ENCODE measurements around the gene TMEM26. TPM values are rescaled to one million over a fixed set of nuclear protein-coding genes. Genes with fewer than 3 reads are reported as not detected.

TMEM26 gene
- total and polyA plus RNA-seq, 9 of the 15 experiments (the other 6 are each of a cell fraction or from before 2014, with no cell fraction given) = not detected

DNA sequence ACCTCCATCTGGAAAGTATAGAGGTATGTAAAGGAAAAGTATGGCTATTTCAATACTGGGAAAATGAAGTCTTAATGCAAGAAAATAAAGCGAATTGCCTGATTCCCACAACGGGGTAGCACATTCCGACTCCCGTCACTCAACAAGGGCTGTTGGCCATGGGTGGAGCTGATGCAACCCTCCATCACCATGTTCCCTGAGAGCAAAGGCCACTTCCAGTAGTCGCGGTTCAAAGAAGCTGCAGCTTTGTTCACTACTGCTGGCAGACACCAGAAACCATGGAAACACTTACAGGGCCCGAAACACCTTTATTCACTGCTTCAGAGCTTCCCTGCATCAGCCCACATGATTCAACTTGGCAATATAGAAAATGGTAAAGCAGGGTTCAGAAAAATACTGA, 44.0 kb downstream of the TMEM26 start:
- peak in 1 of 4 experiments; percentile 6 for DNase-seq (ENCODE audit: extremely low read depth in 1 of 4, low spot score in 3 of 4)
- WGBS (ENCODE audit: insufficient coverage, low coverage, missing lambda C conversion rate) = 11% methylated on average over 7 of the region's 7 CpGs
- Histone ChIP-seq H3K27ac (ENCODE audit: extremely low read depth, low read depth, low read length) (no peak overlapping the region), H3K9me3 (replicated peaks; ENCODE audit: control insufficient read depth, insufficient read depth, low read depth, low read length) (no peaks in the 10 kb centered on the region), H4K20me1 (replicated peaks; ENCODE audit: control insufficient read depth, insufficient read depth, low read length) (no peaks in the 10 kb centered on the region), H3K27me3 (ENCODE audit: control insufficient read depth in 2 of 2, insufficient read depth in 2 of 2, low read length in 2 of 2) (no peaks in the 10 kb centered on the region), H3K36me3 (ENCODE audit: control insufficient read depth, insufficient read depth, low read length) (no peaks in the 10 kb centered on the region), H3K4me1 (replicated peaks in 1 of 2; ENCODE audit: control insufficient read depth in 2 of 2, insufficient read depth in 2 of 2, low read length in 2 of 2) (no peaks in the 10 kb centered on the region), H3K4me2 (ENCODE audit: insufficient read depth, low read length) (no peak overlapping the region), H3K79me2 (ENCODE audit: control insufficient read depth, insufficient read depth, low read length) (no peaks in the 10 kb centered on the region), H2AFZ (ENCODE audit: low read depth, low read length) (peak overlapping the region; percentile 16; the same call in 1 of the 2 replicates), H3K4me3 (no peak overlapping the region), H3K9ac (ENCODE audit: insufficient read depth in 1 of 2, low read depth in 2 of 2, low read length in 2 of 2) (no peak overlapping the region), H3K9me1 (ENCODE audit: control insufficient read depth, insufficient read depth, low read length) (no peaks in the 10 kb centered on the region)
- no peak for FAIRE-seq
- intact Hi-C loops (cut with micrococcal nuclease) (no loop called here), in situ Hi-C loops (cut with MboI) (no loop called here)
- ChIA-PET CTCF (ENCODE audit: low intra/inter-chr PET ratio) (interaction anchor here (0.6 kb wide), 1 partner anchor 354 kb away, joined by 5 read pairs; no protein-coding TSS in a partner anchor), POLR2A (interaction anchor here (0.6 to 1.2 kb wide), 3 partner anchors 9 to 512 kb away, joined by 3 to 4 read pairs (median 3); no protein-coding TSS in a partner anchor)
- peak; percentile 74 for ATAC-seq
- BruUV-seq (replicated peaks) = no TSS peak
- TF ChIP-seq, protein P1, sequence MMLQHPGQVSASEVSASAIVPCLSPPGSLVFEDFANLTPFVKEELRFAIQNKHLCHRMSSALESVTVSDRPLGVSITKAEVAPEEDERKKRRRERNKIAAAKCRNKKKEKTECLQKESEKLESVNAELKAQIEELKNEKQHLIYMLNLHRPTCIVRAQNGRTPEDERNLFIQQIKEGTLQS (IDR thresholded peaks at IDR 0.05) = peak; percentile 46; the same call in 1 of the 2 replicates
- TF ChIP-seq, protein P1 (CRISPR knock-in tag; conservative IDR thresholded peaks at IDR 0.05) = no peak
- 0 out of 2 replicates have a peak, but pooled peaks have one; percentile 31 for TF ChIP-seq L3MBTL2 (IDR thresholded peaks at IDR 0.05)
- no peak for TF ChIP-seq HDAC6 (IDR thresholded peaks at IDR 0.05; ENCODE audit: low read depth, low read length)
- peak; percentile 45 for TF ChIP-seq MEIS2 (IDR thresholded peaks at IDR 0.05; ENCODE audit: partially characterized antibody)
- TF ChIP-seq ZNF134 (CRISPR knock-in tag; conservative IDR thresholded peaks at IDR 0.05) = no peak
- TF ChIP-seq ZNF584 (CRISPR knock-in tag; IDR thresholded peaks at IDR 0.05; ENCODE audit: low read depth) = no peak
- TF ChIP-seq, protein P2, sequence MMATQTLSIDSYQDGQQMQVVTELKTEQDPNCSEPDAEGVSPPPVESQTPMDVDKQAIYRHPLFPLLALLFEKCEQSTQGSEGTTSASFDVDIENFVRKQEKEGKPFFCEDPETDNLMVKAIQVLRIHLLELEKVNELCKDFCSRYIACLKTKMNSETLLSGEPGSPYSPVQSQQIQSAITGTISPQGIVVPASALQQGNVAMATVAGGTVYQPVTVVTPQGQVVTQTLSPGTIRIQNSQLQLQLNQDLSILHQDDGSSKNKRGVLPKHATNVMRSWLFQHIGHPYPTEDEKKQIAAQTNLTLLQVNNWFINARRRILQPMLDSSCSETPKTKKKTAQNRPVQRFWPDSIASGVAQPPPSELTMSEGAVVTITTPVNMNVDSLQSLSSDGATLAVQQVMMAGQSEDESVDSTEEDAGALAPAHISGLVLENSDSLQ (IDR thresholded peaks at IDR 0.05) = peak; percentile 66
- no peak for TF ChIP-seq TSC22D4 (tag; IDR thresholded peaks at IDR 0.05)
- TF ChIP-seq, protein P3, sequence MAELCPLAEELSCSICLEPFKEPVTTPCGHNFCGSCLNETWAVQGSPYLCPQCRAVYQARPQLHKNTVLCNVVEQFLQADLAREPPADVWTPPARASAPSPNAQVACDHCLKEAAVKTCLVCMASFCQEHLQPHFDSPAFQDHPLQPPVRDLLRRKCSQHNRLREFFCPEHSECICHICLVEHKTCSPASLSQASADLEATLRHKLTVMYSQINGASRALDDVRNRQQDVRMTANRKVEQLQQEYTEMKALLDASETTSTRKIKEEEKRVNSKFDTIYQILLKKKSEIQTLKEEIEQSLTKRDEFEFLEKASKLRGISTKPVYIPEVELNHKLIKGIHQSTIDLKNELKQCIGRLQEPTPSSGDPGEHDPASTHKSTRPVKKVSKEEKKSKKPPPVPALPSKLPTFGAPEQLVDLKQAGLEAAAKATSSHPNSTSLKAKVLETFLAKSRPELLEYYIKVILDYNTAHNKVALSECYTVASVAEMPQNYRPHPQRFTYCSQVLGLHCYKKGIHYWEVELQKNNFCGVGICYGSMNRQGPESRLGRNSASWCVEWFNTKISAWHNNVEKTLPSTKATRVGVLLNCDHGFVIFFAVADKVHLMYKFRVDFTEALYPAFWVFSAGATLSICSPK (IDR thresholded peaks at IDR 0.05; ENCODE audit: borderline replicate concordance) = no peak
- TF ChIP-seq ZNF778 (CRISPR knock-in tag; IDR thresholded peaks at IDR 0.05) = no peak
- TF ChIP-seq, protein P4, sequence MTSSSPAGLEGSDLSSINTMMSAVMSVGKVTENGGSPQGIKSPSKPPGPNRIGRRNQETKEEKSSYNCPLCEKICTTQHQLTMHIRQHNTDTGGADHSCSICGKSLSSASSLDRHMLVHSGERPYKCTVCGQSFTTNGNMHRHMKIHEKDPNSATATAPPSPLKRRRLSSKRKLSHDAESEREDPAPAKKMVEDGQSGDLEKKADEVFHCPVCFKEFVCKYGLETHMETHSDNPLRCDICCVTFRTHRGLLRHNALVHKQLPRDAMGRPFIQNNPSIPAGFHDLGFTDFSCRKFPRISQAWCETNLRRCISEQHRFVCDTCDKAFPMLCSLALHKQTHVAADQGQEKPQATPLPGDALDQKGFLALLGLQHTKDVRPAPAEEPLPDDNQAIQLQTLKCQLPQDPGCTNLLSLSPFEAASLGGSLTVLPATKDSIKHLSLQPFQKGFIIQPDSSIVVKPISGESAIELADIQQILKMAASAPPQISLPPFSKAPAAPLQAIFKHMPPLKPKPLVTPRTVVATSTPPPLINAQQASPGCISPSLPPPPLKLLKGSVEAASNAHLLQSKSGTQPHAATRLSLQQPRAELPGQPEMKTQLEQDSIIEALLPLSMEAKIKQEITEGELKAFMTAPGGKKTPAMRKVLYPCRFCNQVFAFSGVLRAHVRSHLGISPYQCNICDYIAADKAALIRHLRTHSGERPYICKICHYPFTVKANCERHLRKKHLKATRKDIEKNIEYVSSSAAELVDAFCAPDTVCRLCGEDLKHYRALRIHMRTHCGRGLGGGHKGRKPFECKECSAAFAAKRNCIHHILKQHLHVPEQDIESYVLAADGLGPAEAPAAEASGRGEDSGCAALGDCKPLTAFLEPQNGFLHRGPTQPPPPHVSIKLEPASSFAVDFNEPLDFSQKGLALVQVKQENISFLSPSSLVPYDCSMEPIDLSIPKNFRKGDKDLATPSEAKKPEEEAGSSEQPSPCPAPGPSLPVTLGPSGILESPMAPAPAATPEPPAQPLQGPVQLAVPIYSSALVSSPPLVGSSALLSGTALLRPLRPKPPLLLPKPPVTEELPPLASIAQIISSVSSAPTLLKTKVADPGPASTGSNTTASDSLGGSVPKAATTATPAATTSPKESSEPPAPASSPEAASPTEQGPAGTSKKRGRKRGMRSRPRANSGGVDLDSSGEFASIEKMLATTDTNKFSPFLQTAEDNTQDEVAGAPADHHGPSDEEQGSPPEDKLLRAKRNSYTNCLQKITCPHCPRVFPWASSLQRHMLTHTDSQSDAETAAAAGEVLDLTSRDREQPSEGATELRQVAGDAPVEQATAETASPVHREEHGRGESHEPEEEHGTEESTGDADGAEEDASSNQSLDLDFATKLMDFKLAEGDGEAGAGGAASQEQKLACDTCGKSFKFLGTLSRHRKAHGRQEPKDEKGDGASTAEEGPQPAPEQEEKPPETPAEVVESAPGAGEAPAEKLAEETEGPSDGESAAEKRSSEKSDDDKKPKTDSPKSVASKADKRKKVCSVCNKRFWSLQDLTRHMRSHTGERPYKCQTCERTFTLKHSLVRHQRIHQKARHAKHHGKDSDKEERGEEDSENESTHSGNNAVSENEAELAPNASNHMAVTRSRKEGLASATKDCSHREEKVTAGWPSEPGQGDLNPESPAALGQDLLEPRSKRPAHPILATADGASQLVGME (CRISPR knock-in tag; IDR thresholded peaks at IDR 0.05) = no peak
- TF ChIP-seq KDM1A (IDR thresholded peaks at IDR 0.05) = no peak
- TF ChIP-seq DIDO1 (tag; IDR thresholded peaks at IDR 0.05; ENCODE audit: low read depth) = no peak
